Peyer's patch (tissue), 4 donors: ENCODE measurements around the gene SLC26A11.

ENCODE experiments used
- POLR2A ChIP-seq, 2 donors: fragments of 450-650 bp; IDR thresholded peaks; one replicate each; pipeline ENCODE4 v1.5.1; 2017; ENCODE audit warnings: antibody characterized with exemption in 2 of 2, mild to moderate bottlenecking in 2 of 2, moderate library complexity in 2 of 2
- TF ChIP-seq, protein P1 (sequence below), 6 experiments: fragments of 450-650 bp in 4 of 6; fragments of 200-600 bp in 2 of 6; sonication (generic) in 1 of 6; IDR thresholded peaks; one replicate each; pipeline ENCODE4 v1.5.1; 2017 to 2019; ENCODE audit warnings: antibody characterized with exemption in 6 of 6, mild to moderate bottlenecking in 3 of 6, moderate library complexity in 1 of 6

DNA sequence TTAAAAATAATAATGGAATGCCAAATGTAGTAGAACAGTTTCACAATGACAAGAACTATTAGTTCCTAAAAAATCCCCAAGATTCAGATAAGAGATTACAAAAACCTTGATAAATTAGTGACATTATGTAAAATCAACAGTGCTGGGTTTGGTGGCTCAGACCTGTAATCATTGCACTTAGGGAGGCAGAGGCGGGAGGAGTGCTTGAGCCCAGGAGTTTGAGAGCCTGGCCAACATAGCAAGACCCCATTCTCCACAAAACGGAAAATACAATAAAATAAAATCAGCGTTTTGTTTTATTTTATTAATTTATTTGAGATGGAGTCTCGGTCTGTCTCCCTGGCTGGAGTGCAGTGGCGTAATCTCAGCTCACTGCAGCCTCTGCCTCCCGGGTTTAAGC, 46.3 kb upstream of the SLC26A11 start:
- TF ChIP-seq, protein P1, sequence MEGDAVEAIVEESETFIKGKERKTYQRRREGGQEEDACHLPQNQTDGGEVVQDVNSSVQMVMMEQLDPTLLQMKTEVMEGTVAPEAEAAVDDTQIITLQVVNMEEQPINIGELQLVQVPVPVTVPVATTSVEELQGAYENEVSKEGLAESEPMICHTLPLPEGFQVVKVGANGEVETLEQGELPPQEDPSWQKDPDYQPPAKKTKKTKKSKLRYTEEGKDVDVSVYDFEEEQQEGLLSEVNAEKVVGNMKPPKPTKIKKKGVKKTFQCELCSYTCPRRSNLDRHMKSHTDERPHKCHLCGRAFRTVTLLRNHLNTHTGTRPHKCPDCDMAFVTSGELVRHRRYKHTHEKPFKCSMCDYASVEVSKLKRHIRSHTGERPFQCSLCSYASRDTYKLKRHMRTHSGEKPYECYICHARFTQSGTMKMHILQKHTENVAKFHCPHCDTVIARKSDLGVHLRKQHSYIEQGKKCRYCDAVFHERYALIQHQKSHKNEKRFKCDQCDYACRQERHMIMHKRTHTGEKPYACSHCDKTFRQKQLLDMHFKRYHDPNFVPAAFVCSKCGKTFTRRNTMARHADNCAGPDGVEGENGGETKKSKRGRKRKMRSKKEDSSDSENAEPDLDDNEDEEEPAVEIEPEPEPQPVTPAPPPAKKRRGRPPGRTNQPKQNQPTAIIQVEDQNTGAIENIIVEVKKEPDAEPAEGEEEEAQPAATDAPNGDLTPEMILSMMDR (IDR thresholded peaks at IDR 0.05) = no peak
- no peak for TF ChIP-seq POLR2A (IDR thresholded peaks at IDR 0.05)
